ENCODE measurements around the gene ARL6IP1.
A peak's percentile ranks its signal among the peaks of the same experiment; 100 is the strongest.

The ARL6IP1 gene

GRCh38 chr16:18811925-18812324 is 10.6 kb upstream of the ARL6IP1 start:
- no peak overlapping the region for H3K4me3 ChIP-seq (ENCODE audit: low read depth, low read length)
- no peak for DNase-seq (ENCODE audit: low read depth)
- no peak for TF ChIP-seq CTCF (conservative IDR thresholded peaks at IDR 0.05; ENCODE audit: low read depth, low read length)

- DNase-seq (ENCODE audit: low read depth): no peak
- TF ChIP-seq CTCF (conservative IDR thresholded peaks at IDR 0.05; ENCODE audit: low read depth, low read length): no peak
- no peak overlapping the region for H3K4me3 ChIP-seq (ENCODE audit: low read depth, low read length)
These were observed 7.8 kb upstream of the ARL6IP1 start for GRCh38 chr16:18809165-18809564.

DNA sequence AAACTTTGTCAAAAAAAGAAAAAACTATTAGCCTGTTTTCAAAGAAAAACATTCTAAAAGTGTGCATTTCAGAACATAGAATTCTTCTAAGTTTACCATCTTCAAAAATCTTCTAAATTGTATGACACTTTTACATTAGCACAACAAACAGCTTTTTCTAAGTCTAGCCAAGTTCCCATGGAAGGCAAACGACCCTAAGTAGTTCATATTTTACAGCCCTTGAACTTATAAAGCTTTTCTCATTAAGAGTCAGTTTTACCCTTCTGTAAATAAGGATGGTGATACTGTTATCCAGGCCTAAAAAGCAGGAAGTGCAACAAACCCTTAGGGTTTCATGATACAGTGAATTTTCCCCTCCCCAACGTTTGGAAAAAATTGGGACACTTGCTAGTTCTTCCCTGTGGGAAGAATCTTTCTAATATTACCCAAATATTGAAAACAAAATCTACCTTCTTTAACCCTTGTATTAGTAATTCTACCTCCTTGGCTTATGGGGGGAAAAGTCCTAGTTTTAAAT is 4.0 kb upstream of the ARL6IP1 start:
- no peak for DNase-seq (ENCODE audit: low read depth)
- H3K4me3 ChIP-seq (ENCODE audit: low read depth, low read length): no peak overlapping the region

GRCh38 chr16:18804540-18804939 is 3.2 kb upstream of the ARL6IP1 start:
- H3K4me3 ChIP-seq (ENCODE audit: low read depth, low read length): no peak overlapping the region
- TF ChIP-seq CTCF (conservative IDR thresholded peaks at IDR 0.05; ENCODE audit: low read depth, low read length): no peak

More for the DNA sequence above, 4.0 kb upstream of the ARL6IP1 start:
- no peak for TF ChIP-seq CTCF (conservative IDR thresholded peaks at IDR 0.05; ENCODE audit: low read depth, low read length)

DNA sequence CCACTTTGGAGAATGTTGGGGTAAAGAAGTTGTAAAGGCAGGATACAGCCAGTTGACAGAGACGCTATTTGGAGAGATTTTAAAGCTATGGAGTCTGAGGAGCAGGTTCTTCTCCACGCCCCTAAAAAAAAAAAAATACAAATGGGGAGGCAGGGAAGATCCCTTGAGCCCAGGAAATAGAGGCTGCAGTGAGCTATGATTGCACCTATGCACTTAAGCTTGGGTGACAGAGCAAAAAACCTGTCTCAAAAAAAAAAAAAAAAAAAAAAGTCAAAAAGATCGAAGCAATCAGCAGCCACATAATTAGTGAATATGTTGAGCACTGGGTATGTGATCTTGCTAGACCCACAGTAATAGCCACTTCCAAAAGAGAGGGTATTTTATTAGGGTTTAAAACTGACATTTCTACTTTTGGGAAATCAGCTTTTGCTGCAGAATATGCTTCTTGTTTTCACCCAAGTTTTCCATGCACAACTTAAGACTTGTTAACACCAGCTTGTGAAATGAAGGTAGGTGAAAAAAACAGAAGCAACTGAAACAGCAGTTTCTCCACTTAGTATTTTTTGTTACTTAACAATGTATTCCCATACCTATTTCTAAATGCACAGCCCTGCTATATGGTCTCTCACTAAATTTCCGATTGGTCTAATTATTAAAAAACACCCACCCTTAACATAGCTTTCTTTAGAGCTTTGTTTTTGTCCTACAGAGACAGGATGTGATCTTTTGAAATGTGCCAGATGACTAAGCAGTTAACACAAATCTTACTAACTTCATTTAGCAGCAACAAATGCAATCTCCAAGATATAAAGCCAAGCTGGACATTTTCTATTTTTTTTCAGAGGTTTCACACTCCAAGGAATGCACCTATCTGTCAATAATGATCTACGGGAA is 2.5 kb upstream of the ARL6IP1 start:
- peak; percentile 73 for DNase-seq (ENCODE audit: low read depth)
- no peak for TF ChIP-seq CTCF (conservative IDR thresholded peaks at IDR 0.05; ENCODE audit: low read depth, low read length)
- no peak overlapping the region for H3K4me3 ChIP-seq (ENCODE audit: low read depth, low read length)

More at GRCh38 chr16:18804540-18804939, 3.2 kb upstream of the ARL6IP1 start:
- peak; percentile 32 for DNase-seq (ENCODE audit: low read depth)

DNA sequence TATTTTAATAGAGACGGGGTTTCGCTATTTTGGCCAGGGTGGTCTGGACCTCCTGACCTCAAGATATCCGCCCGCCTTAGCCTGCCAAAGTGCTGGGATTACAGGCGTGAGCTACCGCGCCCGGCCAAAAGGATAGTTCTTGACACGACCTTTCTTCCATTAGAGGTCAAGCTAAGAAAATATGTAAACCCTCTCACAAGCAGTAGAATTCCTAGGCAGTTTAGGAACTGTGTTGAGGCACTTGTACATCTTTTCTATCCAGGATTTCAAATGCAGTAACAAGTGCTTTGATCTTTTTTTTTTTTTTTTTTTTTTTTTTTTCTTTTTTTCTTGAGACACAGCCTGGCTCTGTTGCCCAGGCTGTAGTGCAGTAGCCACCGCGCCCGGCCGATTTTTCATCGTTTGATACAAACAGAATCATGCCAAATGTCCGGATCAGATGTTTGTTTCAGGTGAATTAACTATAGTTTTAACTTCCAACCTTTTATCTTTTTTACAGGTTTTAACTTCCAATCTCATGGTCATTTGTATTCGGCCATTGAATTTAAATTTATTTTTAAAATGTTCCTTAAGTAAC is 1.5 kb upstream of the ARL6IP1 start:
- no peak overlapping the region for H3K4me3 ChIP-seq (ENCODE audit: low read depth, low read length)
- no peak for DNase-seq (ENCODE audit: low read depth)

More for the DNA sequence above, 1.5 kb upstream of the ARL6IP1 start:
- no peak for TF ChIP-seq CTCF (conservative IDR thresholded peaks at IDR 0.05; ENCODE audit: low read depth, low read length)

Data from choroid plexus epithelial cell (primary cell).